Hematopoietic multipotent progenitor cell treated with erythropoietin and hydrocortisone succinate and interleukin-3 and kit ligand, for 8 days (in vitro differentiated cells): Measurements from ENCODE around the gene MRPL11.

Experiments used
- DNase-seq: peaks from one replicate; pipeline ENCODE4 v3.0.0-alpha.2; 2015

The MRPL11 gene

DNA sequence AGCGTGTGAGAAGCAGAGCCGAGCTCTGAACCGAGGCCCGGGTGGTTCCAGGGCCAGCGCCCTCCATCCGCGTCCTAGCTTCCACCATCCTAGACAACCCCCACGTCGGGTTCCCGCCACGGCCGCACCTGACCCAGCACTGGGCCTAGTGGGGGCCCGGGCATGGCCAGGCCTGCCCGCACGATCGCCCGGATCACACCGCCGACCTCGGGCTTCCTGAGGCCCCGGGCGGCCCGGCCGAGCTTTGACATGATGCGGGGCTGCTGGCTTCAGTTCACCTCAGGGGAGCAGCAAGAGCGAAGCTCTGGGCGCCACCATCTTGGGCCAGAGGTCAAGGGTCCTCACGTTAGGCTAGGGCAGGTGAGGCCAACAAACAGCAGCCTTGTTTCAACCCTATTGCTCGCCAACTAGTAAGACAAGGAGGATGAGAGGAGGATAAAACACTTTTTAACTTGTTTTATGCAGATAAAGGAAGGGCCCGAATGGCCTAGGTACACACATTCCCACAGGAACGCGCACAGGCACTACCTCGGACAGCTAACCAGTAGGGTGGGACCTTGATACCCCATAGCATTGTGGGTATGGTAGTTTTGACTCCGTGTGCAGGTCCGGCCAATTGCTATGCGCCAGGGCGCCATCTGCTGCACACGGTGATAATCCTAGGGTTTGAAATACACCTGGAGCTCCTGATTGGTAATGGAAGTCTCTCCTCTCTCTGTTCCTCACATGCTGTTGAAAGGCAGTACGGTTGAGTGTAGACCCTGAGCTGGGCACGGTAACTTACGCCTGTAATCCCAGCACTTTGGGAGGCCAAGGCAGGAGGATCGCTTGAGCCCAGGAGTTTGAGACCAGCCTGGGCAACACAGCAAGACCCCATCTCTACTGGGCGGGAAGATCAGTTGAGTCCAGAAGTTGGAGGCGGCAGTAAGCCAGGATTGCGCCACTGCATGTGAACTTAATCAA lies at the start of gene MRPL11:
Gene MRPL11 (minus strand): TSS at position 345 of the 963 bp plus-strand sequence. CDS start 94 bp downstream, at position 251.
- DNase-seq: peak; percentile 95

DNA sequence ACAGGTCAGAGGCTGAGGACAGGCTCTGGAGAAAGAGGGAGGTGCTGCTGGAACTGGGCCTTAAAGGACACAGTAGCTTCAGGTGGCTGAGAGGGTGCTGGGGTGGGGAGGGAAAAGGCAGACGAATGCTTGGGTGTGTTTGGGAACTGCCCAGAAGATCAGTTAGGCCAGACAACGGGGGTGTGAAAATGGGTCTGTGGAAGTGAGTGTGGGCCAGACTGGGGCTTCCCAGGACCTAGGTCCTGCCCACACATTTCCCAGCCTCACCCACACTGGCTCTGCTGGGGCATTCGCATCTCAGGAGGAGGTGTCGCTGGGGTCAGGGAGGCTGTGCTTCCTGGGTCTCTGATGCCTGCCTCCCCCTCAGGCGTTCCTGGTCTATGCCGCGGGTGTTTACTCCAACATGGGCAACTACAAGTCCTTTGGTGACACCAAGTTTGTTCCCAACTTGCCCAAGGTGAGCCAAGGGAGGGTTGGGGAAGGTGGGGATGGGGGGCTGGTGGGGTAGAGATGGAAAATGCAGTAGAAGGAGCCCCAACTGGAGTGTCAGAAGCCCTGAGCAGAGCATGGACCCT lies 46.2 kb upstream of the MRPL11 start:
- no peak for DNase-seq

- DNase-seq: peak; percentile 97
Observed at GRCh38 chr11:66480117-66480938, 41.7 kb upstream of the MRPL11 start, which contains the start of gene DPP3. DPP3 (plus strand) TSS chr11:66480434; CDS start chr11:66482201, 1,767 bp downstream.

DNA sequence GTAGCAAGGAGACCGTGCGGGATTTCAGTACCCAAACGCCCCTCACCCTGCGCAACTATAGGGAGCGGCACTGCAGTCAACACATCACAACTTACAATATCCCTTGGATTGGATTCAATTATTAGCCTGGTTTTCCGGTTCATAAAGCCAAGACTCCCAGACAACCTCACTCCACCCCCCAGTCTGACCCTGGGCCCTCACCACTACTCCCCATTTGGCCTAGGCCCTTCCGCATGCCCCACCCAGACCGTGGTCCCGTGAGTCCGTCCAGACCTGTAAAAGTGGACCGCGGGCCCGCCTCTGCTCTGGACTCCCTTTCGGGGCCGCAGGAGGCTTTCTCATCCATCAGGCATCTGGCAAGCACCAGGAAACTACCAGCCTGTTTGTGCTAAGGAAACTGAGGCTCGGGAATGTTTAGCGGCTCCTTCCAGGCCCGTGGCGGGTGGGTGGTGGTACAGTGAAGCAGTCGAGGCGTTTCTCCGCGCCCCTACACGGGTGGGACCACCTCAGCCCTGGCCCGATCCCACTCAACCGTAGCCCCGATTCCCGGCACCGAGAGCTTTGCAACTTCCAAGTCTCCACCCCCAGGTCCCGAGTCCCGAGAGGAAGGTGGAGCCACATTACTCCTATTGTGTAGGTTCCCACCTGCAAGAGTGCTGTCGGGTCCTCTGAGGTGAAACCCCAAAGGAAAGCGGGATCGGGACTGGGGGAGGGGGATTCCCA lies 40.9 kb upstream of the MRPL11 start:
- peak; percentile 48 for DNase-seq

GRCh38 chr11:66478729-66479393 lies 40.2 kb upstream of the MRPL11 start:
- DNase-seq: peak; percentile 40

DNA sequence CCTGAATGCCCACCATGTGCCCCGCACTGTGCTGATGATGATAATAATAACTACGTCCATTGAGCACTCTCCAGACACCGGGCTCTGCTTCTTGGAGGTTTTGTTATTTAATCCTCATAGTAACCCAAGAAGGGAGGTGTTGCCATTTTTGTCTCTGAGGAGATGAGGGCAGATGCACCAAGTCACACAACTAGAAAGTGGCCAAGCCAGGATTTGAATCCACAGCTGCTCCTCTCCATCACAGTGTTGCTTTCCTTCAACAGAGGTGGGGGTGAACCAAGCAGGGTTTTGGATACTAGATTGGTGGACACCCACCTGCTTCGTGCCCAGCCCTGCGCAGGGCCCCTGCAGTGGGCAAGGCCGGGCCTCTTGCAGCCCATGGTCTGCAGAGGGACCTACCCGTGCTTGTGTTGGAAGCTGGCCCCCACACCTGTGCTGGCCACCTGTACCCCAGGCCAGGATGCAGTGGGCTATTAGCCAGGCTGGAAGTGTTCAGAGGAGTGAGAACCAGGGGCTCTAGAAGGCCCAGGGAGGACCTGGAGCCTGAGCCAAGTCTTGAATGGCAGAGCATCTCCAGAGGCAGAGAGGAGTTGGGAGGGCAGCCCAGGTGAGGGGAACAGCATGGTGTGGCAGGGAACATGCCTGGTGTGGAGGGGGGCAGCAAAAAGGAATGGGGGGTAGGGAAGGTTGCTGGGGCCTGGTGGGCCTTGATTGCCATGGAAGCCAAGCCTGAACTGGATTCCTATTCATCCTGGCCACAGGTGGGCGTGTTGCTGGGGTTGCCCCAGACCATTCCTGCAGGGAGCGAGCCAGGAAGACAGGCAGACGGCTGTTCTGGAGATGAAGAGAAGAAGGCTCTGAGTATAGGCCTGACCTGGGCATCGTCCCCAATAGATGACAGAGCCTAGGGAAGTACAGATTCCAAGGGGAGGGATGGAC lies 38.9 kb upstream of the MRPL11 start:
- DNase-seq: no peak

- no peak for DNase-seq
Observed at GRCh38 chr11:66476841-66477251, 38.2 kb upstream of the MRPL11 start.

GRCh38 chr11:66476173-66476840 lies 37.7 kb upstream of the MRPL11 start:
- no peak for DNase-seq

- no peak for DNase-seq
Observed at GRCh38 chr11:66475349-66476172, 36.9 kb upstream of the MRPL11 start.

DNA sequence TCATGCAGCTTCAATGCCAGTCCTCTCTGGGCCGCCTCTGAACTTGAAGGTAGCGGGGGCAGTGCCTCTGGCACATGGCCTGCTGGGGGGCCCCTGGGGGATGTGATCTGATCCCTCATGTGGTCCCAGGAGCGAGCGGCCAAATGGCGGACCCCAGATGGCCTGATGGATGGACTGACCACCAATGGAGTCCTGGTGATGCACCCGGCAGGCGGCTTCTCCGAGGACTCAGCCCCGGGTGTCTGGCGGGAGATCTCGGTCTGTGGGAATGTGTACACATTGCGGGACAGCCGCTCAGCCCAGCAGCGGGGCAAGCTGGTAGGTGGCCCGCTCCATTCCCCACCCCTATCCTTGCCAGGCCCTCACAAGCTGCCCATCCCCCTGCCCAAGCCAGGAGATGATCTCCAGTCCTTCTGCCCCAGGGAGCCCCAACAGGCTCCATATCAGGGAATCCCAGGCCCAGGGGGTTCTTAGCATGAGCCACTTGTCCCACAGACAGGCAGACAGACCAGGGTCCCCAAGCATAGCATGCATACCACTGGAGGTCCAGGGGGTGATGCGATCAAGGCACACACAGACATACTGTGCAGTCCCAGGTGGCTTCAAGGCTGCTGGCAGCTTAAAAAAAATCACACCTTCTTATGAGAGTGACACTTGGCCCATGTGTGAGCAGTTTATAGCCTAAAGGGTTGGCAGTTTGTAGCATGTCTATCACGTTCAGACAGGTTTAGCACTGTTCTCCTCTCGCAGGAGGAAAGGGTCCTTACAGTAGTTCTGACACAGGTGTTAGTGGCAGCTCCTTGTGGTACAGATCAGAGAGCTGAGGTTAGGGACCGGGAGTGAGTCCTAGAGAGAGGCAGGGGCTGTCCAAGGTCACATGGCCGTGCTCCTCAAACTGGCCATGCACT lies 35.2 kb upstream of the MRPL11 start:
- no peak for DNase-seq

- DNase-seq: no peak
Observed at GRCh38 chr11:66473167-66473566, 34.5 kb upstream of the MRPL11 start.

GRCh38 chr11:66472054-66472453 lies 33.4 kb upstream of the MRPL11 start:
- no peak for DNase-seq

DNA sequence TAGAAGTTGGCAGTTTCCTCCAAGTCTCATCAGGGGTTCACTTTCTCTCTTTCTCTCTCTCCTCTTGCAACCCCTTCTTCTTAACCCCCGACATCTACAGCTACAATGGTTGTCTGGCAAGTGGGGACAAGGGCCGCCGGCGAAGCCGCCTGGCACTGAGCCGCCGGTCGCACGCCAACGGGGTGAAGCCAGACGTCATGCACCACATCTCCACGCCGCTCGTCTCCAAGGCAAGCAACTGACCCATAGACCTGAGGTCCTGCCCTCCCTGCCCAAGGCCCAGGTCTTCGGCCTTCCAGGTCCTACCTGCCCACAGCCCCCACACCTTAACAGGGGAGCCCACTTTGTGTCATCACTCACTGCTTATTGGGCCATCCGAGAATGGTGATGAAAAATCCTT lies 32.5 kb upstream of the MRPL11 start:
- no peak for DNase-seq

GRCh38 chr11:66470015-66470414 lies 31.4 kb upstream of the MRPL11 start:
- DNase-seq: no peak

GRCh38 chr11:66469441-66469840 lies 30.8 kb upstream of the MRPL11 start:
- no peak for DNase-seq

- no peak for DNase-seq
Observed at GRCh38 chr11:66468691-66469090, 30.0 kb upstream of the MRPL11 start.

DNA sequence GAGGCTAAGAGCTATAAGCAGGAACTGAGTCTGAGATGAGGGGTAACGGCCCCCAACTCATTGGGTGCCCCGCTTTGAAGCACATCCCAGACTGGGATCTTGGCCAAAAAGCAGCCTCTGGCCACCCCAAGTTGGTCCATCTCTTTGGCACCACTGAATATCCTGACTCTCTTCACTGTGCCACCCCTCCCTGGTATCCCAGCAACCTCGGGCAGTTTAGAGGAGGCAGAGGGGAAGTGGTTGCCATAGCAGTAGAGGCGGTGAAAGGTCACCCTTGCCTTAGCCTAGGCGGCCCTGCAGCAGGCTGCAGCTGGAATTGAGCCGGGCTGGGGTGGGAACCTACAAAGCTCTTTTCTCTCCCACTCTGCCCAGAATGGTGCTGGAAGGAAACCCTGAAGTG lies 29.1 kb upstream of the MRPL11 start:
- peak; percentile 41 for DNase-seq

DNA sequence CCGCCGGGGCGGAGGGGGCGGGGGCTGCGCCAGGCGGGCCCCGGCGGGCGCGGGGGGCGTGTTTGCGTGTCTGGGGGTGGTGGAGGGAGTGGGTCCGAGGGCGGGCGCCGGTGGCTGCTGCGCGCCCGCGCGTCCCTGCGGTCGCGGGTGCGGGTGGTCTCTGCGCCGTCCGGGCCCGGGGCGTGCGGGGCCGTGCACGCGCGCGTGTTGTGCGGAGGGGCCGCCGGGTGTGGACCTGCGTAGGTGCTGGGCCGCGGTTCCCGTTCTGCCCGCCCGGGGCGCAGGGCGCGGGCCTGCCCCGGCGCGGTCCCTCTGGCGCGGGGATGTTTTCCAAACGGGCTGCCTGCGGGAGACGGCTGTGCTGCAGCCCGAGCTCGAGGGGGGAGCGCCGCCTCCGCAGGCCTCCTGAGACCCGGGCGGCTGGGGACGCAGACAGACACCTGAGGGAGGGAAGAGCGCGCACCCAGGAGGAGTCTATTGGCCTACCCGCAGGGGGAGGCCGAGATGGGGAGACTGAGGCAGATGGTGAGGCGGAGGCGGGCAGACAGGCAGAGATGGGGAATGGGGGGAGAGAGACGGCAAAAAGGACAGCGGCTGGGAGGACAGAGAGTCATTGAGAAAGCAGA lies 28.5 kb upstream of the MRPL11 start:
- DNase-seq: no peak
